ENCODE data around the gene FSTL5.

The FSTL5 gene

GRCh38 chr4:161564230-161564834 lies 599.5 kb downstream of the FSTL5 start:
- no peak for DNase-seq

GRCh38 chr4:161555689-161556660 lies 607.8 kb downstream of the FSTL5 start:
- DNase-seq = peak; percentile 76

DNA sequence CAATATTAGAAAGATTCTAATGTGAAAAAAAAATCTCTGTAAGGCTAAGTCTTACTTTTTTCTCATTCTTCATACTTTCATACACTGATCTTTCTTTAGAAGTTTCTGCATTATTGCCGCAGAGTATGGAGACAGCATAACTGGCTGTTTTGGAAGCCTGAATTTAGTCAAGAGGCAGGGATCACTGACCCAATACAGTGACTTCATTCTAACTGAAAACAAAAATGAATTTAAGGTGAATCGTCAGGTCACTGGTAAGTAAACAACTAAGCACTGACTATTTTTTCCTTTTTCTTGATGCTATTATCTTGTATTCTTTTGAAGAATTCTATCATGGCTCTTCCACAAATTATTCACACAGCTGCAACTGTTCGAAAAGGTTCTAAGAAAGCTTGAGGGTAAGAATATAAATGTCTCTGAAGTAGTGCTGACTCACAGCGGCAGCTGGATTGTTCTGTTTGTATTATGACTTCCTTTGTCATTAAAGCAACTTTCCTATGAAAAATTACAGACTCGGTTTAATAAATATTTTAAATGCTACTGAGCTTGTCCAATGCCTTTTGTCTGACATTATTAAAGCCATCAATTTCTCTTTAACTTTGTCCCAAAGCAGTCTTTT lies 609.3 kb downstream of the FSTL5 start:
- peak; percentile 69 for DNase-seq

- no peak for DNase-seq
Measured at GRCh38 chr4:161546902-161547301, 616.9 kb downstream of the FSTL5 start.

DNA sequence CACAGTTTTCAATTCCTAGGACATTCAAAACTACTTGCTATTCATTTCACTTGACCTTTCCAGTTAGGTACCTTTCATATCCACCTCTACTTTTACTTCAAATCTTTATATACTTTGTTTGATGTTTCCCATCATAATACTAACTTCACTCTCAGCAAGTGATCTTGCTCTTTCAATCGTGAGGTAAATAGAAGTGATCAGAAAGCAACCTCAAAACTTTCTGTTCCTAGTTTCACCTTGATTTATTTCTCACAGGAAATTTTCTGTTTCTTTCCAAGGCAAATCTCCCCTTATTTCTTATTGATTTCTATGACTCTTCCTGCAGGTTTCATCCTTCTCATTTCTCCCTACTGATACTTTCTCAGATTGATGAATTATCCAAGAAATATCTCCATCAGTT lies 623.5 kb downstream of the FSTL5 start:
- DNase-seq = no peak

DNA sequence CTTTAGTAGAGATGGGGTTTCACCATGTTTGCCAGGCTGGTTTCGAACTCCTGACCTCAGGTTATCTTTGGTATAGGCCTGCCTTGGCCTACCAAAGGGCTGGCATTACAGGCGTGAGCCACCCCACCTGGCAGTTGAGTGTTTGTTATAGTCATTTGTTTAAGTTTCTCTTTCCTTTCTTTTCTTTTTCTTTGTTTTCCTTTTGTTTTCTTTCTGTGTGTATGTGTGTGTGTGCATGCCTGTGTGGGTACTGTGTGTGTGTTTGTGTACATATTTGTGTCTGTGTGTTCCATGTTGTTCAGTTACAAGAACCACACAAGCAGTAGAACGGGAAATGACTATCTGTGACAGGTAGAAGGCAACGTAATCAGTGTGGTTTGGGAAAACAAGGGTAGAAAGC lies 624.9 kb downstream of the FSTL5 start:
- DNase-seq = no peak

GRCh38 chr4:161530710-161531109 lies 633.1 kb downstream of the FSTL5 start:
- DNase-seq = no peak

GRCh38 chr4:161525121-161525520 lies 638.7 kb downstream of the FSTL5 start:
- DNase-seq = no peak

GRCh38 chr4:161522031-161522430 lies 641.8 kb downstream of the FSTL5 start:
- no peak for DNase-seq

- no peak for DNase-seq
Measured at GRCh38 chr4:161519611-161520010, 644.2 kb downstream of the FSTL5 start.

- DNase-seq = no peak
Measured at GRCh38 chr4:161517941-161518340, 645.9 kb downstream of the FSTL5 start.

GRCh38 chr4:161505141-161505540 lies 658.7 kb downstream of the FSTL5 start:
- no peak for DNase-seq

DNA sequence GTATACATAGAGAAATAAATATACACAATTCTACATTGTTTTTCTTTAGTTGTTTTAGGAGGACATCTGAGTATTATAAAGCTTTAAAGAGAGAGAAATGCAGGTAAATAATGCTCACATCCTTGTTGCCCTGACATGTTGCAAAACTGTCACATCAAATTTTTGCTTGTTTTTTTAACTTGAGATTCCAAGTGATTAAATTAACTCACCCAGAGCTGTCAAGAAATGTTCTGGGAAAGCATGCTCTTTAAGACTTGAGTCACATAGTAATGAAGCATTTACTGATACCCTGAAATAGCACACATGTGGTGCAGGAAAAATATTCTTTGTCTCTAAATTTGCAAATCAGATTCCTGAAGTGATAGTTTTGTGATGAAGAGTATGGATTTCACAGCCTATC lies 665.6 kb downstream of the FSTL5 start:
- no peak for DNase-seq

DNA sequence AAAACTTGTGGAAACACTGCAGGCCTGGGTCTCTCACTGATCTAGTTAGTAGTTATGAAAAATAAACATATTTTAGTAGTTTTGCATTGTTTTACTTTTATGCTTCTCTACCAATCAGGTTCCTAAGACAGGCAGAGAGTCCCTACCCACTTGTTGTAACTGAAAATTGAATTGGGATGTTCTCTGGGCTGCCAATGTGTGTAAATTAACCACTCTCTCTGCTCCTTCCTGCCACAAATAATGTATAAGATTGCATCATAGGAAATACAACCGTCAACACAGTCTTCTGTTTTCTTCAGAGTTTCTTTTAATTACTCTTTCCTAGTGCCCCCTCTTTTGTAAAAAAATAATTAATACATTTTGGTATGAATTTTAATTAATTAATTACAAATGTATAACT lies 677.3 kb downstream of the FSTL5 start:
- no peak for DNase-seq

GRCh38 chr4:161466316-161466715 lies 697.5 kb downstream of the FSTL5 start:
- no peak for DNase-seq

GRCh38 chr4:161463436-161463835 lies 700.4 kb downstream of the FSTL5 start:
- no peak for DNase-seq

DNA sequence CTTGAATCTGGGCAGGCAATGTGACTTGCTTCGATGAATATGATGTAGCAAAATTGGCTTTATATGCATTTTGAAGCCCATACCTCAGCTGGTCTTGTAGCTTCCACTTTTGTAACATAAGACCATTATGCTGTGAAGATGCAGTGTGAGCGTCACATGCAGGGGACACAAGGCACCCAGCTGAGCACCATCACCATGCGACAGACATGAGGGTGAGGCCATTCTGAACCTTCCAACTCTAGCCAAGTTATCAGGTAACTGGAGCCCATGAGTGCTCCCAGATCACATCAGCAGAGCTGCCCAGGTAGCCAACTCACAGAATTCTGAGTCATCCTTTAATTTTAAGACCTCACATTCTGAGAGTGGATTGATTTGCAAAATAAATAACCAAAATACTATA lies 705.9 kb downstream of the FSTL5 start:
- DNase-seq = no peak

- no peak for DNase-seq
Measured at GRCh38 chr4:161457311-161457710, 706.5 kb downstream of the FSTL5 start.

DNA sequence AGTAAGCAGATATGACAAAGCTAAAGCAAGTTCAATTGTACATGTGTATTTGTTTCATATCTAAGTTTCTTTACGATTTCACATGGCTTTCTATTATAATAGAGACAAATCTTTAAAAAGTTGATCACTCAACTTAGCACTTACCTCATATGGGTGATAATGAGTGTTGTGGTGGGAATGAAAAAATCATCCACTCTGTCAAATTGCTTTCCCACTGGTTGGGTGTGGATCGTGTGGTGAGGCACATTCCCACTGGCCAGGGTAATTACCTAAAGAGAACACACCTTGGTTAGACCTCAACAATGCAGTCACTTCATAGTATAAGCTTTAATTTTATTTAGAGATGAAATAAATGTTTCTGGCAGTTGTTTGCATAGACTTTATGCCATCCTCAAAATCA lies 708.9 kb downstream of the FSTL5 start:
- DNase-seq = no peak

DNA sequence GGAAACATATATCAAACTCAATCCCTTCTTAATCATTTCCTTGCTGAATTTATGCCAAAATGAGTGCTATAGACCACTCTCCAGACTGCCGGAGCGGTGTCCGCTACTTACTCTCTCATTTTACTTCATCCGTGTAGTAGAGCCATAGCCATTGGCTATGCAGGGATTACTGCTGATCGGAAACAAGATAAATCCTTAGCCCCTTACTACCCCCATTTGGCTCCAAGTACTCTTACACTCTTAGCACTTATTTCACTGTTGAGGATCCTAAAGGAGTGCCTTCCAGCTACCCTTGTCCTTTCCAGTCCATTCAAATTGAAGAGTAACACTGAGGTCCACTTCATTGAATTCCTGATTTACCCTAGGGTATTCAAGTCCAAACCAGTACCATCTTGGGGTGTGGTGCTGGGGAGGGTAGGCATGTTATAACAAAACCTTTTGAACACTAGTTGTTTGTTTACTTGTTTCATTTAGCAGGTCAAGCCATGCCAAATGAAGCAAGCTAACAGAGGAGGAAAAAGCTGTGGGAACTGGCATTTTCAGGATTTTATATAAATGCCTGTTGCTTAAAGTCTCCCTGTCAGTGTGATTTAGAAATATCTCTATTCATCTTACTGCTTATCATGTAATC lies 715.1 kb downstream of the FSTL5 start:
- no peak for DNase-seq

GRCh38 chr4:161444626-161445025 lies 719.2 kb downstream of the FSTL5 start:
- no peak for DNase-seq

- no peak for DNase-seq
Measured at GRCh38 chr4:161442921-161443320, 720.9 kb downstream of the FSTL5 start.

GRCh38 chr4:161438096-161438495 lies 725.7 kb downstream of the FSTL5 start:
- DNase-seq = no peak
